Activated CD4-positive, alpha-beta T cell treated with anti-CD3 and anti-CD28 coated beads for 24 hours (primary cell): ENCODE data around the gene MISP3.
A peak's percentile ranks its signal among the peaks of the same experiment; 100 is the strongest.

Experiments
- DNase-seq, 2 donors: peaks; one replicate each; pipeline ENCODE4 v3.0.0-alpha.2; 2020; ENCODE audit warnings: low read depth in 2 of 2

The MISP3 gene

GRCh38 chr19:14053500-14053899 lies 19.1 kb upstream of the MISP3 start:
- DNase-seq, result no peak

- no peak for DNase-seq
These were observed 18.5 kb upstream of the MISP3 start for GRCh38 chr19:14054099-14054498.

GRCh38 chr19:14054721-14055120 lies 17.9 kb upstream of the MISP3 start:
- no peak for DNase-seq

- no peak for DNase-seq
These were observed 17.2 kb upstream of the MISP3 start for GRCh38 chr19:14055396-14055795.

GRCh38 chr19:14056069-14056666 lies 16.4 kb upstream of the MISP3 start:
- no peak for DNase-seq

- DNase-seq, result no peak
These were observed 15.7 kb upstream of the MISP3 start for GRCh38 chr19:14056741-14057356.

GRCh38 chr19:14058182-14059092 lies 14.1 kb upstream of the MISP3 start:
- DNase-seq, result no peak

- DNase-seq, result no peak
These were observed 13.5 kb upstream of the MISP3 start for GRCh38 chr19:14059093-14059480.

- DNase-seq, result no peak
These were observed 12.9 kb upstream of the MISP3 start for GRCh38 chr19:14059652-14060155.

GRCh38 chr19:14061081-14061749 lies 11.4 kb upstream of the MISP3 start:
- no peak for DNase-seq

GRCh38 chr19:14061751-14062557 lies 10.6 kb upstream of the MISP3 start, which contains the start of gene PALM3:
PALM3 (minus strand) TSS chr19:14062076; CDS start chr19:14061980, 96 bp downstream.
- DNase-seq, result no peak

- no peak for DNase-seq
These were observed 10.1 kb upstream of the MISP3 start for GRCh38 chr19:14062558-14062855.

GRCh38 chr19:14063105-14063504 lies 9.5 kb upstream of the MISP3 start:
- no peak for DNase-seq

- no peak for DNase-seq
These were observed 6.5 kb upstream of the MISP3 start for GRCh38 chr19:14066134-14066533.

- DNase-seq, result no peak
These were observed 2.1 kb upstream of the MISP3 start for GRCh38 chr19:14070268-14071050.

- peak; percentile 56 to 61 for DNase-seq
These were observed 807 bp downstream of the MISP3 start for GRCh38 chr19:14073261-14073924.

- no peak for DNase-seq
These were observed 1.6 kb downstream of the MISP3 start for GRCh38 chr19:14073925-14074838.

GRCh38 chr19:14078411-14078810 lies 5.8 kb downstream of the MISP3 start:
- DNase-seq, result no peak
